GM19397 (cell line): ENCODE measurements around the gene TNRC18.
"Not testable (repeated sequence)": the region's sequence is repeated elsewhere in the genome, so short reads cannot be mapped to it uniquely, and the experiment has no call there.

ENCODE experiments used
- ATAC-seq: cut with Tn5 transposase; IDR thresholded peaks from one replicate; pipeline ENCODE4 v1.9.1; 2021; ENCODE audit warnings: mild to moderate bottlenecking, moderate library complexity; ENCODE audit not compliant: unreplicated experiment

The TNRC18 gene

GRCh38 chr7:5423306-5423975, at the start of gene TNRC18:
Gene TNRC18 (minus strand): TSS chr7:5423834. CDS start chr7:5421246, 2,588 bp downstream.
- ATAC-seq = no peak

GRCh38 chr7:5472432-5473315, 49.0 kb upstream of the TNRC18 start:
- ATAC-seq = no peak

- not testable (repeated sequence) for ATAC-seq
These were observed 48.0 kb upstream of the TNRC18 start for GRCh38 chr7:5471623-5472022.

- no peak for ATAC-seq
These were observed 47.2 kb upstream of the TNRC18 start for GRCh38 chr7:5470816-5471215.

- no peak for ATAC-seq
These were observed 46.5 kb upstream of the TNRC18 start for GRCh38 chr7:5470167-5470532.

- ATAC-seq = no peak
These were observed 45.9 kb upstream of the TNRC18 start for GRCh38 chr7:5469375-5470166.

- no peak for ATAC-seq
These were observed 44.0 kb upstream of the TNRC18 start for GRCh38 chr7:5467645-5468044.

GRCh38 chr7:5466551-5466950, 42.9 kb upstream of the TNRC18 start:
- no peak for ATAC-seq

GRCh38 chr7:5463031-5463430, 39.4 kb upstream of the TNRC18 start:
- no peak for ATAC-seq

GRCh38 chr7:5462216-5462615, 38.6 kb upstream of the TNRC18 start:
- ATAC-seq = no peak

GRCh38 chr7:5458921-5459480, 35.4 kb upstream of the TNRC18 start:
- no peak for ATAC-seq

GRCh38 chr7:5457245-5457735, 33.7 kb upstream of the TNRC18 start:
- ATAC-seq = no peak

GRCh38 chr7:5456409-5456808, 32.8 kb upstream of the TNRC18 start:
- no peak for ATAC-seq

GRCh38 chr7:5455581-5456219, 32.1 kb upstream of the TNRC18 start:
- no peak for ATAC-seq

GRCh38 chr7:5455175-5455574, 31.5 kb upstream of the TNRC18 start:
- ATAC-seq = no peak

- no peak for ATAC-seq
These were observed 30.9 kb upstream of the TNRC18 start for GRCh38 chr7:5454485-5454884.

- no peak for ATAC-seq
These were observed 30.0 kb upstream of the TNRC18 start for GRCh38 chr7:5453566-5454075.

- ATAC-seq = no peak
These were observed 29.4 kb upstream of the TNRC18 start for GRCh38 chr7:5452937-5453540.

- no peak for ATAC-seq
These were observed 28.9 kb upstream of the TNRC18 start for GRCh38 chr7:5452470-5452899.

GRCh38 chr7:5451391-5451790, 27.8 kb upstream of the TNRC18 start:
- ATAC-seq = no peak
